Stimulated activated naive CD8-positive, alpha-beta T cell treated with anti-CD3 and anti-CD28 coated beads, Interleukin-15, amount 100 ng/mL, for 72 hours (primary cell): ENCODE data around the gene CD8B.
"Not testable (repeated sequence)": the region's sequence is repeated elsewhere in the genome, so short reads cannot be mapped to it uniquely, and the experiment has no call there.

Source experiments
- ATAC-seq: fragments of 150-1000 bp; cut with Tn5 transposase; 2 replicates; pipeline ENCODE4 v1.10.0; 2021; ENCODE audit warnings: mild to moderate bottlenecking, moderate library complexity
- DNase-seq, 2 donors: peaks; one replicate each; pipeline ENCODE4 v3.0.0; 2021 to 2022
- H3K27ac Mint-ChIP-seq, 2 donors: one replicate each; pipeline ENCODE4 v1.8.0; 2022; ENCODE audit warnings: mild to moderate bottlenecking in 2 of 2, mixed read lengths in 2 of 2, moderate library complexity in 2 of 2
- H3K27me3 Mint-ChIP-seq: one replicate; pipeline ENCODE4 v1.8.0; 2022; ENCODE audit warnings: mixed read lengths
- H3K4me1 Mint-ChIP-seq: one replicate; pipeline ENCODE4 v1.8.0; 2022; ENCODE audit warnings: mild to moderate bottlenecking, mixed read lengths
- H3K4me3 Mint-ChIP-seq, 2 donors: one replicate each; pipeline ENCODE4 v1.8.0; 2022; ENCODE audit warnings: mild to moderate bottlenecking in 2 of 2, mixed read lengths in 2 of 2, moderate library complexity in 1 of 2
- H3K9me3 Mint-ChIP-seq, 2 donors: one replicate each; pipeline ENCODE4 v1.8.0; 2022; ENCODE audit warnings: mixed read lengths in 2 of 2

CD8B gene

DNA sequence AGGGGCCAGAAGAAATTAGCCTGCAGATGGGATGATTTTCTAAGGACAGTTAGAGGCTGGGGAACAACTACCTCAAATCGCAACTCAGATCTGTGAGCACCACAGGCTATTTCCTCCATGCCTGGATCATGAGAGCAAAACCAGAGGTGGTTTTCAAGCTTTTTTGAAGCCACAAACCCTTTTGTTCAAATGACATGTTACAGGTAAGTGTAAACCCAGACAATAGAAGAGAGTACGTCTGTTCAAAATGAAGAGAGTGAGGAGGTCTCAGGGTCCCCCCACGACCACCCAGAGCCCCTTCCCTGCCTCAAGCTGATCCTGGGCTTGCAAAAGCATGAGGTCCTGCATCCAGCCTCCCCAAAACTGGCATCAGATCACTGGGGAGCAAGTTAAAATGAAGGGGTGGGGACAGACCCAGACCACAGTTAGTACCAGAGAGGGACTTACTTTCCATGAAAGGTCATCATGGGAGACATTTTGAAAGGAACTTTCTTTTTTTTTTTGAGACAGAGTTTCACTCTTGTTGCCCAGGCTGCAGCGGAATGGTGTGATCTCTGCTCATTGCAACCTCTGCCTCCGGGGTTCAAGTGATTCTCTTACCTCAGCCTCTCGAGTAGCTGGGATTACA lies 19.0 kb downstream of the CD8B start:
- Mint-ChIP-seq H3K4me1 (peaks cover 80% of the 10 kb centered on the region), H3K27ac (peak overlapping the region; percentile 92 to 93), H3K4me3 (peak overlapping the region; percentile 39 to 80)
- ATAC-seq, result peak; percentile 81
- not testable (repeated sequence) for H3K27me3 Mint-ChIP-seq, H3K9me3 Mint-ChIP-seq
- peak; percentile 59 to 62 for DNase-seq

DNA sequence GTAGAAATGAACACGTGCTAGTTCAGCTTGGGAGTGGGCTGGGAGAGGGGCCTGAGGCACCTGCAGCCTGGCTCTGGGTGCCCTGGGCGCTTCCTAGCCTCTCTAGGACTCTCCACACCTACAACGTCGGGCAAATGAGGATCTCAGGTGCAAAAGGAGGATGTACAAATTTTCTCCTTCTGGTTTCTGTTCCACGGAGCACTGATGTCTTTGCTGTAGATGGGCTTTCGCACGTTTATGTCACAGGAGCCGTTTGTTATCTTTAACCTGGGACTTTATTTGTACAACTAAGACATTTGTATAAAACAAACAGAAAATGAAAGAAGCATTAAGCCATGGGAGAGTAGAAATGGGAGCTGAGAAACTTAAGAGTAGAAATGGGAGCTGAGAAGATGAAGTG lies 20.4 kb downstream of the CD8B start:
- peak overlapping the region; percentile 39 to 80 for H3K4me3 Mint-ChIP-seq
- H3K9me3 Mint-ChIP-seq, DNase-seq, H3K27me3 Mint-ChIP-seq, ATAC-seq: not testable (repeated sequence)
- H3K27ac Mint-ChIP-seq, result peak overlapping the region in 1 of 2 donors; percentile 34
- H3K4me1 Mint-ChIP-seq, result peaks cover 87% of the 10 kb centered on the region

DNA sequence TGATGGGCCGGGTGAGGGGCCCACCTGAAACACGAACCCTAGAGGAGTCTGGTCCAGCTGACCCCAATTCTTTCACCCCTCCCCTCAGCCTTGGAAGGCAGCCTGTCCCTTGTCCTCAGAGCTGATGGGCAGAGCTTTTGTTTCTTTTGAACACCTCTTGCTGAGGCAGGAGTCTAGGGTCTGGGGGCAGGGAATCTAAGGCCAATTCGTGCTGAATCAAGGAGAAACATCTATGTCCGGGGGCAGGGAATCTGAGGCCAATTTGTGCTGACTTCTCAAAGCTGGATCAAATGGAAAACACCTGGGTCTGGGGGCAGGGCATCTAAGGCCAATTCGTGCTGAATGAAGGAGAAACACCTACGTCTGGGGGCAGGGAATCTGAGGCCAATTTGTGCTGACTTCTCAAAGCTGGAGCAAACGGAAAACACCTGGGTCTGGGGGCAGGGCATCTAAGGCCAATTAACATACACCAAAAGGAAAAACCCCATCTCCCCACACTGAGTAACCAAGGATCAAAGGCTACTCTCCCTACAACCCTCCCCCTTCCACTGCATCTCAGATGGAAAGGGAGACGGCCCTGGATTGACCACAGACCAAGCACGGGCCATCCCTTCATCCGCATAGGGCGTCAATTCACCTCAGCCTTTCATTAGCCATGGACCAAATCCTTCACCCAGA lies 21.7 kb downstream of the CD8B start:
- H3K9me3 Mint-ChIP-seq, H3K27me3 Mint-ChIP-seq, ATAC-seq, DNase-seq: not testable (repeated sequence)
- Mint-ChIP-seq H3K4me1 (peaks cover 92% of the 10 kb centered on the region), H3K27ac (peak overlapping the region in 1 of 2 donors; percentile 88), H3K4me3 (peak overlapping the region; percentile 32 to 54)

GRCh38 chr2:86839455-86839854 lies 22.2 kb downstream of the CD8B start:
- Mint-ChIP-seq H3K4me3 (peak overlapping the region; percentile 32 to 54), H3K27ac (peak overlapping the region in 1 of 2 donors; percentile 19)
- ATAC-seq, result not testable (repeated sequence)

DNA sequence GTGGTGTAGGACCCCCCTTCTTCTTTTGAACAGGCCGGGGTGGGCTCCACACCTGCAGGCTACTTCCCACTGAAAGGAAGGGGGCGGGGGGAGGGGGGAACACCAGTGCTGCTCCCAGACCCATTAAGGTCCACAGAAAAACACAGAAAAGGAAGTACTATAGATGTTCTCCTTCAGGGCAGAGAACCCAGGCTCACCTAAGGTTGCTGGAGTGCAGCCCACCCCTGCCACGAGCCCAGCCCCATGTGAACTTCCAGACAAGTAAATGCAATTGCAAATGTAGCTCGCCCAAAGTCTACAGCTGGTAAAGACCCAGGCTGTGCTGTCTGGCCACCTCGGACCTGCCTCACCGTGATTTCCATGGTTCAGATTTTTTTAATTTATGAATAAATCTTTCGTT lies 24.0 kb downstream of the CD8B start:
- Mint-ChIP-seq H3K27ac (peak overlapping the region; percentile 25 to 78), H3K4me1 (peaks cover 92% of the 10 kb centered on the region), H3K4me3 (peak overlapping the region; percentile 46 to 49)
- H3K27me3 Mint-ChIP-seq, ATAC-seq, DNase-seq, H3K9me3 Mint-ChIP-seq: not testable (repeated sequence)

More at GRCh38 chr2:86839455-86839854, 22.2 kb downstream of the CD8B start:
- H3K4me1 Mint-ChIP-seq, result peaks cover 92% of the 10 kb centered on the region
- not testable (repeated sequence) for DNase-seq, H3K9me3 Mint-ChIP-seq, H3K27me3 Mint-ChIP-seq

GRCh38 chr2:86836915-86837695 lies 24.6 kb downstream of the CD8B start:
- H3K4me1 Mint-ChIP-seq, result peaks cover 91% of the 10 kb centered on the region
- DNase-seq, result peak in 1 of 2 donors; percentile 52
- H3K4me3 Mint-ChIP-seq, result peak overlapping the region; percentile 73 to 77
- peak; percentile 64 for ATAC-seq
- peak overlapping the region; percentile 63 to 72 for H3K27ac Mint-ChIP-seq
- not testable (repeated sequence) for H3K9me3 Mint-ChIP-seq, H3K27me3 Mint-ChIP-seq

DNA sequence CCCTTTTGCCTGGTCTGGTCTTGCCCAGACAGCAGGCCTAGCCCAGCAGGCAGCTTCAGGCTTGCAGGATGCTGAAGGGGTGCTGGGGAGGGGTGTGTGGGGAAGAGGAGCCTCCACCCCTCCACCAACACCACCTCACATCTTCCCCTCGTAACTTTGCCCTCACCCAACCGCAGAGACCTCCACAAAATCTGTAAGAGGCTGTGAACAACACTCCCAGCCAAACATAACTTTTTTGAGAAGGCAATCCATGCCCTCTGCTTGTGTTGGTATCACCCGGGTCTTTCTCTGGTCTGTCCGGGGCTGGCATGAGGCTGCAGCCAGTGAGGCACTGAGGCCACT lies 26.2 kb downstream of the CD8B start:
- Mint-ChIP-seq H3K27ac (peak overlapping the region in 1 of 2 donors; percentile 86), H3K4me3 (peak overlapping the region; percentile 65 to 79), H3K4me1 (peaks cover 89% of the 10 kb centered on the region)
- DNase-seq, H3K9me3 Mint-ChIP-seq, H3K27me3 Mint-ChIP-seq: not testable (repeated sequence)
- ATAC-seq, result peak; percentile 27

DNA sequence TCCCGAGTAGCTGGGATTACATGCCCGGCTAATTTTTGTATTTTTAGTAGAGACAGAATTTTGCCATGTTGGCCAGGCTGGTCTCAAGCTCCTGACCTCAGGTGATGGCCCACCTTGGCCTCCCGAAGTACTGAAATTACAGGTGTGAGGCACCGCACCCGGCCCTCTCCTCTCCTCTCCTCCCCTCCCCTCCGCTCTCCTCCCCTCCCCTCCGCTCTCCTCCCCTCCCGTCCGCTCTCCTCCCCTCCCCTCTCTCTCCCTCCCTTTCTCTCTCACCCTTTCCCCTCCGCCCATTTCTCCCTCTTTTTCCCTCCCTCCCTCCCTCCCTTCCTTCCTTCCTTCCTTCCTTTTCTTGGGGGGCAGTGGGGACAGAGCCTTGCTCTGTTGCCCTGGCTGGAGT lies 28.4 kb downstream of the CD8B start:
- H3K4me1 Mint-ChIP-seq, result peaks cover 88% of the 10 kb centered on the region
- H3K27ac Mint-ChIP-seq, result peak overlapping the region; percentile 88 to 97
- no peaks in the 10 kb centered on the region for H3K27me3 Mint-ChIP-seq
- DNase-seq (no peak), ATAC-seq (no peak)
- H3K4me3 Mint-ChIP-seq, result peak overlapping the region; percentile 82 to 88
- H3K9me3 Mint-ChIP-seq, result no peaks in the 10 kb centered on the region

DNA sequence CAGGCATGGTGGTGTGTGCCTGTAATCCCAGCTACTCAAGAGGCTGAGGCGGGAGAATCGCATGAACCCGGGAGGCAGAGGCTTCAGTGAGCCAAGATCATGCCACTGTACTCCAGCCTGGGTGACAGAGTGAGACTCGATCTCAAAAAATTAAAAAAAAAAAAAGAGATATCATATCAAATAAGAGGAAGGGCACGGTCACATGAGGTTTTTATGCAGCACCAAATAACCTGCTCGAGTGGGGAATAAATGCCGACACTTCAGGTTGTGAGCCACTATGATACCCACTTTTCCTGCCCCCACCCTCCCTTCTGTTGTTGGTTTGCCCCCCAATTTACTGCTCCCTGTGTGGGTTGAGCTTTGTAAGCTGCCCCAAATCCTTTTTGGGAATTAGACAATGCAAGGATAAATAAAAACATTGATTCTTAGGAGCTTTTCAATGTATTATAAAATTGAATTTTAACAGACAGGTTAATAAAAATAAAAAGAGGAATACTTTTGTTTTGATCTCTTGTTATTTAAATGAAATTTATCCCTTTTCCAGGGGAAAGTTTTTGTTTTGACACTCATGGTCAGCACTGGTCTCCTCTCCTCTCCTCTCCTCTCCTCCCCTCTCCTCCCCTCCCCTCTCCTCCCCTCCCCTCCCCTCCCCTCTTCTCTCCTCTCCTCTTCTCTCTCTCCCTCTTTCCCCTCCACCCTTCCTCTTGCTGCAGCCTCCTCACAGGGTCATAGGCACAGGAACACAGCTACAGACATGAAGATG lies 29.2 kb downstream of the CD8B start:
- H3K27ac Mint-ChIP-seq, result peak overlapping the region; percentile 65 to 89
- no peaks in the 10 kb centered on the region for H3K9me3 Mint-ChIP-seq
- DNase-seq, result no peak
- ATAC-seq, result no peak
- H3K27me3 Mint-ChIP-seq, result no peaks in the 10 kb centered on the region
- H3K4me3 Mint-ChIP-seq, result peak overlapping the region; percentile 78 to 88
- peaks cover 91% of the 10 kb centered on the region for H3K4me1 Mint-ChIP-seq

DNA sequence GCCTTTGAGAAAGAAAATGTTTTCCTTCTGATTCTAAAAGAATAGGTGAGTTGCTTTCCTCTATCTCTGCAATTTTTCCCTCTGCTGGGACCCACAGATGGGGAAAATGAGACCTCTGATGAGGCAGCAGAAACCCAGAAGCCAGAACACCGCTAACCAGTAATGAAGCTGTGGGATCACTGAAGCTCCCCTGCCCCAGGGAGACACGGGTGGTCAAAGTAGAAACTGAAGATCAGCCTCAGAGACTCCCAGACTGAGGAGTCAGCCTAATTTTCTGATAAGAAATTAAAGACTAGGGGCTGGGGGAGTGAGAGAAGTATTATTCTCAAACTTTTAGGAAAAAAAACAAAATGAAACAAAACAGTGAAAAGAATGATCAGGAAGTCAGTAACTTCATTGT lies 30.1 kb downstream of the CD8B start:
- no peaks in the 10 kb centered on the region for H3K27me3 Mint-ChIP-seq
- peak overlapping the region; percentile 78 to 81 for H3K4me3 Mint-ChIP-seq
- H3K9me3 Mint-ChIP-seq, result no peaks in the 10 kb centered on the region
- H3K27ac Mint-ChIP-seq, result peak overlapping the region in 1 of 2 donors; percentile 17
- ATAC-seq (no peak), DNase-seq (no peak)
- peaks cover 92% of the 10 kb centered on the region for H3K4me1 Mint-ChIP-seq

DNA sequence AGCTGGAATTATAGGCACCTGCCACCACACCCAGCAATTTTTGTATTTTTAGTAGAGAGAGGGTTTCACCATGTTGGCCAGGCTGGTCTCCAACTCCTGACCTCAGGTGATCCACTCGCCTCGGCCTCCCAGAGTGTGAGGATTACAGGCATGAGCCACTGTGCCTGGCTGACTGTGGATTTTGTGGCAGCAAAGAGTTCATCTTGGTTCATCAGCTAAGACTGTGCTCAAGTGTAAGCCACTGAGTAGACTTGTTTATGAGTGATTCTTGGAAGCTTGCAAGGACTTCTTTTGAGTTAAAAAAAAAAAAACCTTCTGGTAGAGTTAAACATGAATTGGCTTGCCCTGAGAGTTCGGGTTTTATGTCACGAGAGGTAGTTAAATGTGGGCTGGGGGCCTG lies 34.7 kb downstream of the CD8B start:
- H3K4me3 Mint-ChIP-seq, result peak overlapping the region; percentile 77 to 84

GRCh38 chr2:86825693-86826381 lies 35.8 kb downstream of the CD8B start:
- H3K4me1 Mint-ChIP-seq, result peaks cover 91% of the 10 kb centered on the region
- H3K27ac Mint-ChIP-seq, result peak overlapping the region; percentile 80 to 88
- ATAC-seq (peak; percentile 94), DNase-seq (peak; percentile 81 to 87)
- peaks cover 0 to 5% of the 10 kb centered on the region in 2 donors for H3K9me3 Mint-ChIP-seq
- peak overlapping the region; percentile 77 to 84 for H3K4me3 Mint-ChIP-seq
- no peaks in the 10 kb centered on the region for H3K27me3 Mint-ChIP-seq

More for the DNA sequence above, 34.7 kb downstream of the CD8B start:
- Mint-ChIP-seq H3K27me3 (no peaks in the 10 kb centered on the region), H3K4me1 (peaks cover 91% of the 10 kb centered on the region), H3K27ac (peak overlapping the region; percentile 80 to 88), H3K9me3 (peaks cover 0 to 5% of the 10 kb centered on the region in 2 donors)
- no peak for DNase-seq
- ATAC-seq, result no peak

- peaks cover 96% of the 10 kb centered on the region for H3K4me1 Mint-ChIP-seq
- DNase-seq (no peak), ATAC-seq (peak; percentile 1)
- H3K9me3 Mint-ChIP-seq, result peaks cover 0 to 5% of the 10 kb centered on the region in 2 donors
- H3K27ac Mint-ChIP-seq, result peak overlapping the region; percentile 80 to 88
- peak overlapping the region; percentile 77 to 84 for H3K4me3 Mint-ChIP-seq
- no peaks in the 10 kb centered on the region for H3K27me3 Mint-ChIP-seq
Observed at GRCh38 chr2:86825036-86825692, 36.5 kb downstream of the CD8B start.

- ATAC-seq (no peak), DNase-seq (no peak)
- Mint-ChIP-seq H3K4me1 (peaks cover 94% of the 10 kb centered on the region), H3K27me3 (no peaks in the 10 kb centered on the region), H3K9me3 (peaks cover 0 to 5% of the 10 kb centered on the region in 2 donors), H3K27ac (peak overlapping the region in 1 of 2 donors; percentile 12), H3K4me3 (peak overlapping the region; percentile 11 to 38)
Observed at GRCh38 chr2:86822668-86823345, 38.9 kb downstream of the CD8B start.
